AG09309 (cell line): ENCODE results near the gene TNKS1BP1.

ENCODE experiments used
- DNase-seq: peaks from one replicate; pipeline ENCODE4 v3.0.0-alpha.2; 2010; ENCODE audit warnings: low read depth
- H3K4me3 ChIP-seq: 2 replicates; pipeline ENCODE4 v1.5.1; 2011; ENCODE audit warnings: mild to moderate bottlenecking, low read depth, low read length, moderate library complexity; ENCODE audit not compliant: control insufficient read depth
- CTCF ChIP-seq: IDR thresholded peaks from 2 replicates; pipeline ENCODE4 v1.5.1; 2011; ENCODE audit warnings: mild to moderate bottlenecking, low read depth, low read length, inconsistent platforms; ENCODE audit not compliant: insufficient read depth, control insufficient read depth; ENCODE audit errors: missing control alignments

The TNKS1BP1 gene

GRCh38 chr11:57331720-57332119 lies 7.0 kb upstream of the TNKS1BP1 start:
- H3K4me3 ChIP-seq: no peak overlapping the region
- TF ChIP-seq CTCF: no peak
- DNase-seq: no peak

DNA sequence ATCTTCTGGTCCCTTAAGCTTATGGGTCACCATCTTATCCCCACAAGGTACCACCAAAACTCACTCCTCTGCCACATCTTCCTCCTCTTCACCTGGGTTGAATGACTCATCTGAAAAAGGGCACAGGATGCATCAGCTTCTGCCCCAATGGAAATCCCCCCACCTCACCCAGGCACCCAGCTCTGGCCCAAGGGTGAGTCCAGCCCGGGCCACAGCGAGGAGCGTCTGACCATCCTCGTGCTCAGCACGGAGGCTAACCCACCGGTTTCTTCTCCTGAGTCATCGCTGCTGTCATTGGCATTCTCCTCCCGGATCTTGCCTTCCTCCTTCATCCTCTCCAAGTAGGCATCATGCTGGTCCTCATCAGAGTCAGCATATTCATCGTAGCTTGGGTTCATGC lies 5.3 kb upstream of the TNKS1BP1 start:
- H3K4me3 ChIP-seq: no peak overlapping the region
- no peak for TF ChIP-seq CTCF
- no peak for DNase-seq

- DNase-seq: no peak
- no peak overlapping the region for H3K4me3 ChIP-seq
- TF ChIP-seq CTCF: no peak
Observed at GRCh38 chr11:57327721-57328120, 3.0 kb upstream of the TNKS1BP1 start.

- no peak for DNase-seq
- TF ChIP-seq CTCF: no peak
- peak overlapping the region; percentile 90 for H3K4me3 ChIP-seq
Observed at GRCh38 chr11:57325735-57326048, 940 bp upstream of the TNKS1BP1 start.

- no peak for TF ChIP-seq CTCF
- no peak for DNase-seq
- peak overlapping the region; percentile 90 for H3K4me3 ChIP-seq
Observed at GRCh38 chr11:57324154-57324885, 432 bp downstream of the TNKS1BP1 start.

DNA sequence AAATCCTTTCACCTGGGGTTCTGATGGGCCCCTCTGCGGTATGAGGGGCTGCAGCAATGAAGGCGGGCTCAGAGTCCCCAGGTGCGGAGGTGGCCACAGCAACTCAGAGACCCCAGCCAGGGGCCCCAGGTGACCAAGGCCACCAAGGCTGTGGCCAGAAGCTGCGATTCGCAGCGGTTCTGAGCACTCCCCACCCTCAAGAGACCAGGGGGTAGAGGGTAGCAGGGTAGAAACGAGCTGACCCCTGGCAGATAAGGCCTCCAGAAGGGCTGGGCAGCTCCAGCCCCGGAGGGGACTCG lies 948 bp downstream of the TNKS1BP1 start:
- H3K4me3 ChIP-seq: peak overlapping the region; percentile 90
- no peak for DNase-seq

More for the DNA sequence above, 948 bp downstream of the TNKS1BP1 start:
- no peak for TF ChIP-seq CTCF
